GM10266 (cell line): ENCODE data around the gene LIN52.

Experiments used
- DNase-seq: peaks from one replicate; pipeline ENCODE4 v3.0.0; 2012; ENCODE audit errors: extremely low spot score
- TF ChIP-seq, protein P1 (sequence below): IDR thresholded peaks from 2 replicates; pipeline ENCODE4 v1.5.1; 2012; ENCODE audit warnings: mild to moderate bottlenecking, low read depth; ENCODE audit not compliant: control insufficient read depth, insufficient read depth; ENCODE audit errors: missing control alignments

LIN52 gene

DNA sequence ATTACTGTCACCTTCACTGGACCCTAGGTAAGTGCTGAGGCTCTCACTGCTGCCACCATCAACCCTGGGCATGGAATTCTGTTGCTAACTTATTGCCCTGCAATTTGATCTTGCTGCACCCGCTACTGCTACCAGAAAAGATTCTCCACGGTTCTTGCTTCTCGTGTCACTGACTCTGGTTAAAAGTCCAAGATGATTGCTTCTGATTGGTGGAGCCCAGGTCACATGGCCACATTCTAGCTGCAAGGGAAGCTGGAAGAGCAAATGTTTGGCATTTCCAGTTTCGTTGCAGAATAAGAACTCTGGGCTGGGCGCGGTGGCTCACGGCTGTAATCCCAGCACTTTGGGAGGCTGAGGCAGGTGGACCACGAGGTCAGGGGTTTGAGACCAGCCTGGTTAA, 147.0 kb downstream of the LIN52 start:
- TF ChIP-seq, protein P1, sequence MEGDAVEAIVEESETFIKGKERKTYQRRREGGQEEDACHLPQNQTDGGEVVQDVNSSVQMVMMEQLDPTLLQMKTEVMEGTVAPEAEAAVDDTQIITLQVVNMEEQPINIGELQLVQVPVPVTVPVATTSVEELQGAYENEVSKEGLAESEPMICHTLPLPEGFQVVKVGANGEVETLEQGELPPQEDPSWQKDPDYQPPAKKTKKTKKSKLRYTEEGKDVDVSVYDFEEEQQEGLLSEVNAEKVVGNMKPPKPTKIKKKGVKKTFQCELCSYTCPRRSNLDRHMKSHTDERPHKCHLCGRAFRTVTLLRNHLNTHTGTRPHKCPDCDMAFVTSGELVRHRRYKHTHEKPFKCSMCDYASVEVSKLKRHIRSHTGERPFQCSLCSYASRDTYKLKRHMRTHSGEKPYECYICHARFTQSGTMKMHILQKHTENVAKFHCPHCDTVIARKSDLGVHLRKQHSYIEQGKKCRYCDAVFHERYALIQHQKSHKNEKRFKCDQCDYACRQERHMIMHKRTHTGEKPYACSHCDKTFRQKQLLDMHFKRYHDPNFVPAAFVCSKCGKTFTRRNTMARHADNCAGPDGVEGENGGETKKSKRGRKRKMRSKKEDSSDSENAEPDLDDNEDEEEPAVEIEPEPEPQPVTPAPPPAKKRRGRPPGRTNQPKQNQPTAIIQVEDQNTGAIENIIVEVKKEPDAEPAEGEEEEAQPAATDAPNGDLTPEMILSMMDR = no peak
- no peak for DNase-seq

DNA sequence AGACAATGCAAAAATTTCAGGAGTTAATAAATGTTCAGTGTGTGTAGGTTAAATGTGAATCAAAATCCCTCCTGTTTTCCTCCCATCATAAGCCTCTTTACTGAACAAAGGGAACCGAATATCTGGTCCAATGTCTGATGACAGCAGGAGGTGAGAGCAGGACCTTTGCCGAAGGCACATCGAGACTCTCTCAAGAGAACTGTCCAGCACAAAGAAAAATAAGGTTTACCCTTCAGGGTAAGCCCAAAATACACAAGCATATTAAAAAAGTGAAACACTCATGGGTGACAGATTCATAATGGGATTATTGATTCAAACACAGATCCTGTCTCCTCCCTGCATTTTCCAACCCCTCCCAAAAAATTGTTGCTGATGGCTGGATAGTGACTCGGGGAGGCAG, 150.3 kb downstream of the LIN52 start:
- TF ChIP-seq, protein P1 = no peak
- no peak for DNase-seq

DNA sequence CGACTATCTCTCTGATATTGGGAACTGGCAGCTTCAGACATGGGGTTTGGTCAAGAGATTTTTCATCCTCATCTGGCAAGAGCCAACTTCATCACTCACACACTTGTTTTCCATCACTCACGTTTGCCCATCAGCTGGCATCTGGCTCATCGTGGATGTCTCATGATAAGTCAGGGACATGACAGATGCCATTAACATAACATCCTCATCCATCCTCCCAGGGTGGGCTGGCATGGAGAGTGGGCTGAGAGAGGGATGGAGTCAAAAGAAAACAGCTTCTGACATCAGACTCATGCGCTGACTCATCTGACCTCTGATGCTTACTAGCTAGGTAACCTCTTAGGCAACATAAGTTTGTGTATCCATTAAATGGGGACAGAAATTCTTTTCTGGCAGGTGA, 152.7 kb downstream of the LIN52 start:
- no peak for DNase-seq
- TF ChIP-seq, protein P1 = no peak

DNA sequence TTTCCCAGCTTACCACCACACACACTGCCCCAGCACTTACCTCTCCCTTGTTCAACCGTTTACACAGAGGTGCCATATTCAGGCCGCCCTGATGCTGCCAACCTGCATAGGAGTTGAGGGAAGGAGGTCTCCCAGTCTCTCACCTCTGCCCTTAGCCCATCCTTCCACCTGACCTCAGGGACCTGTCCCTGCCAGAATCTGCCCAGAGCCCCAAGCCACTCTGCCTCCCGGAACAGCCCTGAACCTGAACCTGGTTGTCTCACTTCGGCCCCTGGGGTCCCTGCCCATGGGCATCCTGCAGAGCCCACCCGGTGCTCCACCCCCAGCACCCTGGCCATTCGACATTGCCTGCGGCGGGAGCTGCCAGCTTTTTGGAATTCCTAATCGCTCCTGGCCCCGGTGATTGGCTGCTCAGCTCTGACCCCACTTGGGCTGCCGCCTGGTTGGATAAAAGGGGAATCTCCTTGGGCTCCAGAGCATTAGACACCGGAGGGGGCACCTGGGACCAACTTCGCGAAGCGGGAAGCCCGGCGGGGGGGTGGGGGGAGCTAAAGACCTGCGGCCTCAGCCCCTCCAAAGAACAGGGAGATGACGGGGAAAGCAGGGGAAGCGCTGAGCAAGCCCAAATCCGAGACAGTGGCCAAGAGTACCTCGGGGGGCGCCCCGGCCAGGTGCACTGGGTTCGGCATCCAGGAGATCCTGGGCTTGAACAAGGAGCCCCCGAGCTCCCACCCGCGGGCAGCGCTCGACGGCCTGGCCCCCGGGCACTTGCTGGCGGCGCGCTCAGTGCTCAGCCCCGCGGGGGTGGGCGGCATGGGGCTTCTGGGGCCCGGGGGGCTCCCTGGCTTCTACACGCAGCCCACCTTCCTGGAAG, 154.5 kb downstream of the LIN52 start, which contains the start of gene VSX2:
VSX2 (plus strand) TSS at position 476 of the 874 bp plus-strand sequence; CDS start at position 589, 113 bp downstream.
- TF ChIP-seq, protein P1 = no peak
- DNase-seq = no peak

DNA sequence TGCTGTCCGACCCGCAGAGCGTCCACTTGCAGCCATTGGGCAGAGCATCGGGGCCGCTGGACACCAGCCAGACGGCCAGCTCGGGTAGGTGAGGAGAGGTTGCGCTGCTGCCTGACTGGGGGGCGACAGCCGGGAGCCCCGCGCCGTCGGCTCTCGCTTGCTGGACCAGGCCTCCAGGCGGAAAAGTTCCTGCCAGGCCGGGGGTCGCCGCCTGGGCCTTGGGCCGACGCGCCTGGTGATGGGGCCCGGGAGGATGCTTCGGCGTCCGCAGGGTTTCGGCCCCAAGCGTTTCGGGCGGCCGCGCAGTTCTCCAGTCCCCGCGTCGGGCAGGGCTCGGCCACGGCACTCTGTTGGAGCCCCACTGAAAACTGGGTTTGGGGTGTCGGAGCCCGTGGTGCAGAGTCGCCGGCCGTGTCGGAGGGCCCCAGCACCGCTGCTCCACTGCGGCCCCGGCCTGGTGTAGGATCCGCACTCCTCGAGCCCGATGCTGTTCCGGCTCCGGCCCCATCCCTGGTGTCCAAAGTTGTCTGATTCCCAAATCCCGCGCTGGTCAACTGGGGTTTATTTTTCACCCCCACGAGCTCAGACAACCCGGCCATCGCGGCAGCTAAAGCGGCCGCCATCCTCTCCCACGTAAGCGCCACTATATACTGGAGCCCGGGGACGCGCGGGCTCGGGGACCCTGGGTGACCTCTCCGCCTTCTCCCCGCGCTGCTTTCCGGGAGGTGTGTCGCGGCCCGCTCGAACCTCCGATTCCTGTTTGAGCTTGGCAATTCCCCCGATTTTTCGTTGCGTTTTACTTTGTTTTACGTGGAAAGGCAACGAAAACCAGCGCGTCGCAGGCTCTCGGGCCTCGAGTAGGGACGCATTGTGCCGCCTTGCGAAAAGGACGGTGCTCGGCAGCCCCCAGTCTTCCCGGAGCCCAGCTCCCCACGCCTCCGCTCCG, 155.4 kb downstream of the LIN52 start:
- DNase-seq = no peak
- TF ChIP-seq, protein P1 = no peak

DNA sequence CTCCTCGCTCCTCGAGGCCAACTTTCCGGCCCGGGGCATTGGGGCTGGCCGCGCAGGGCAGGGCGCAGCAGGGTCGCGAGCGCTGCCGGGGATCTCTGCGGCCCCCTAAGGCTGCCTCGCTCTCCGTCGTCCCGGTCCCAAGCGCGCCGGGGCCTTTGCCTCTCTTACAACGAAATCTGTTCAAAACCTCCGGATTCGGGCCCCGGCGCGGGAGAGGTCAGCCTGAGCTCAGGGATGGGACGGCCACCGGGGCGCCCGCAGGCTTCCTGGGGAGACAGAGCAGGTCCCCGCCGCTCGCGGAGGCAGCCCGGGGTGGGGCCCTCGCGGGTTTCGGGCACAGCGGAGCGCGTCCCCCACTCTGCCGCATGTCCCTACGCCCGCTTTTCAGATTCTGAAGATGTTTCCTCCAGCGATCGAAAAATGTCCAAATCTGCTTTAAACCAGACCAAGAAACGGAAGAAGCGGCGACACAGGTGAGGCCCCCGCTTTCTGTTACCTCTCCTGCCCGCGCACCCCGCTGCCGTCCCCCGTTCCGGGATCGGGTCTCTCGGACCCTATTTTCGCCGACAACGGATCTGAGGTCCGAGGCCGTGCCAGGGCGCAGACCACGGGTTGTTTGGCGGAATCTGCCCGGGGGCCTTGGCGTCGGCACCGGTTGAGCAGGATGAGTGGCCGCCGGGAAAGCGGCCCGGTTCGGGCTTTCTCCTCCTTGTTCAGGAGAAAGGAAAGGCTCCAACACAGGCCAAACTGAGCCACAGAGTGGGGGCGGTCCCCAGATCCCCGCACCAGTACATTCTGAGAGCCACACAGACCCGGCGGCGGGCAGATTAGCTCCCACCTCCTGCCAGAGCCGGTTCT, 156.3 kb downstream of the LIN52 start:
- DNase-seq = no peak
- TF ChIP-seq, protein P1 = no peak
